Measurements from ENCODE around the gene STAB2. TPM values are rescaled to one million over a fixed set of nuclear protein-coding genes. Genes with fewer than 3 reads are reported as not detected.

The STAB2 gene
- total RNA-seq, 8 experiments from 2014 or later, result 0.21 TPM; not detected in 7

DNA sequence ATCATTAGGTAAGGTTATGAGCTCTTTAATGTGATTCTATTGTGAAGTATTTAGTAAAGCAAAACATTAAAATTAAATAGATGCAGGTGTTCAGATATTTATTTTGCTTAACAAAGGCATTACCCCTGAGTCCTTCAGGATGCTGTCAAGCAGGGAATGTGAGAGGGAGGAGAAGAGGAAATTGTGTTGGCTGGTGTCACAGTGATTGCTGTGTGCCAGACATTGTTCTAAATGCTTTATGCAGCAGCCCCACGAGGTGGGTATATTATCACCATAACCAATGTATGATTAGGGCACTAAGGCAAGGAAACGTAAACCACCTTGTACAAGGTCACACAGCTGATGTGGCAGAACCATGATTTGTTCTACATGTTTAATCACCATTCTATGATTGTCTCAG, 80.1 kb downstream of the STAB2 start:
- peaks cover 3 to 4% of the 10 kb centered on the region in 2 donors for H3K4me1 ChIP-seq (replicated peaks in 1 of 2)
- WGBS, 10 experiments, result 40 to 67% (median 52%) methylated on average over 1 to 2 of the region's 2 CpGs; no CpG with 5 or more reads in 4 of the 10 experiments
- no peak for ATAC-seq (replicated peaks in 6 of 8)
- in situ Hi-C loops (cut with MboI; ENCODE audit: low pct_unique_long_range_greater_than_20kb in 2 of 9, low sequenced_read_pairs in 9 of 9, unreplicated experiment in 9 of 9), result no loop called here
- H3K4me3 ChIP-seq, result no peak overlapping the region
- H3K27ac ChIP-seq, result no peak overlapping the region

DNA sequence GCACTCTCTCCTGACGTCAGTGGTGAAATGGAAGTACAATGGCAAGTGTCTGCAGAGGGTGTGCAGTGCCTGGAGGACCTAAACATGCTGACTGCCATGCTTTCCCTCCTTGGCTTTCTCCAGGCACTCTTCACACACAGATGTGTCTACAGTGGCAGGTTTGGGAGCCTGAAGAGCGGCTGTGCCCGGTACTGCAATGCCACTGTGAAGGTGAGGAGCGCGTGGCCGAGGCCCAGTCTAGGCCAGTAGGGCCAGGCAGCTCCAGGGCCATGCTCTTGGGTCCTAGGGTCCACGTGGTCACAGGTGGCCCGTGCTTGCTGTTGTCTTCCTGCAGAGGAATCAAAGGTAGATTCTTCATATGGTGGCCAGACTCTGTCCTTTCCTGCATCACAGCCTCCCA, 81.4 kb downstream of the STAB2 start:
- no peak for ATAC-seq (replicated peaks in 6 of 8)
- 67 to 100% (median 80%) methylated on average over 1 to 5 of the region's 8 CpGs; no CpG with 5 or more reads in 6 of the 10 experiments for WGBS, 10 experiments

DNA sequence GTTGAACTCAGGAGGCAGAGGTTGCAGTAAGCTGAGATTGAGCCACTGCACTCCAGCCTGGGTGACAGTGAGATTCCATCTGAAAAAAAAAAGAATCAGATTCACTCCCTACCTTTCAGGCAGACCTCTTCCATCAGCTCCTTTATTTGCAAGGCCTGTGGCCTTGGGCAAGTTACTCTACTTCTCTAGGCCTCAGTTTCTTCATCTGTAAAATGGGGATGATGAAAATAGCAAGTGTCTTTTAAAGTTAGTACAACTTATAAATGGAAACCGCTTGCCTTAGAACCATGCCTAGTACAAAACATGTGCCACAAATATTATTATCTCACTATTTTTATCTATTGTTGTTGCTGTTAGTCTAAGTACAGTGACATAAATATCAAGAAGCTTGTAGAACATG, 84.3 kb downstream of the STAB2 start:
- in situ Hi-C loops (cut with MboI; ENCODE audit: low pct_unique_long_range_greater_than_20kb in 2 of 9, low sequenced_read_pairs in 9 of 9, unreplicated experiment in 9 of 9), result no loop called here
- H3K4me1 ChIP-seq (replicated peaks in 1 of 2), result no peaks in the 10 kb centered on the region
- 44 to 100% (median 100%) methylated on average over 1 of the region's 1 CpG; no CpG with 5 or more reads in 5 of the 10 experiments for WGBS, 10 experiments
- no peak overlapping the region for H3K27ac ChIP-seq
- no peak overlapping the region for H3K4me3 ChIP-seq
- ATAC-seq (replicated peaks in 6 of 8), result no peak

More for the DNA sequence above, 81.4 kb downstream of the STAB2 start:
- in situ Hi-C loops (cut with MboI; ENCODE audit: low pct_unique_long_range_greater_than_20kb in 2 of 9, low sequenced_read_pairs in 9 of 9, unreplicated experiment in 9 of 9), result no loop called here
- Histone ChIP-seq H3K4me1 (replicated peaks in 1 of 2) (peaks cover 3 to 4% of the 10 kb centered on the region in 2 donors), H3K4me3 (no peak overlapping the region), H3K27ac (no peak overlapping the region)

DNA sequence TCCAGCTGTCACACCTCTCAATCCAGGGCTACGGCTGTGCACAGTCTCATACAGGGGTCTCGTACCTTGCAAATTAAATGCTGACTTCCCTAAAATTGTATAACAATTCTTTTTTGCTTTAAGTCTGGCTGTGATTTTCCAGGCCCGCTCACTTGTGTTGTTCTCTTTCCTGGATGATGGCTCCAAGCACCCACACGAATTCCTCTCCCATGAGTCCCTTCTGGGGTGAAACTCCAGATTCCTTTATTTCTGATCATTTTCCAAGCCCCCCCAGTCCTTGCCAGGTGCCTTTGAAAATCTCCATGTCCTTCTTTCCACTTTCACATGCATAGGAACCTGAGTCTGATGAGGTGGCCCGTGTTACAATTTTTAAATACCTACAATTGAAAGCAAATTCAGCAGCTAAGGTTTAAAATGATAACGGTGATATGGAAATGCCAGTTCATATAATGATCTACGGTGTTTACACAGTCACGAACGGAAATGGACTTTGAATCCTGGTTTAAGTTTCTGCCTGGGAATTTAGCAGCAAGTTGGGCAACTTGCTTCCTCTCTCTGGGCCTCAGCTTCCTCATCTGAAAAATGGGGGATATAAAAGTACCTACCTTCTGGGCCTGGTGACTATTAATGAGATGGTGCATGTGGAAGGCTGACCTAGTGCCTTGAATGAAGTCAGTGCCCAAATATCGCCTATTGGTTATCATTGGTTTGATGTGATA, 85.5 kb downstream of the STAB2 start:
- no peaks in the 10 kb centered on the region for H3K4me1 ChIP-seq (replicated peaks in 1 of 2)
- 28 to 95% (median 85%) methylated on average over 4 to 10 of the region's 10 CpGs; no CpG with 5 or more reads in 1 of the 10 experiments for WGBS, 10 experiments
- H3K27ac ChIP-seq, result no peak overlapping the region
- ATAC-seq (replicated peaks in 6 of 8), result no peak
- in situ Hi-C loops (cut with MboI; ENCODE audit: low pct_unique_long_range_greater_than_20kb in 2 of 9, low sequenced_read_pairs in 9 of 9, unreplicated experiment in 9 of 9), result no loop called here
- no peak overlapping the region for H3K4me3 ChIP-seq

DNA sequence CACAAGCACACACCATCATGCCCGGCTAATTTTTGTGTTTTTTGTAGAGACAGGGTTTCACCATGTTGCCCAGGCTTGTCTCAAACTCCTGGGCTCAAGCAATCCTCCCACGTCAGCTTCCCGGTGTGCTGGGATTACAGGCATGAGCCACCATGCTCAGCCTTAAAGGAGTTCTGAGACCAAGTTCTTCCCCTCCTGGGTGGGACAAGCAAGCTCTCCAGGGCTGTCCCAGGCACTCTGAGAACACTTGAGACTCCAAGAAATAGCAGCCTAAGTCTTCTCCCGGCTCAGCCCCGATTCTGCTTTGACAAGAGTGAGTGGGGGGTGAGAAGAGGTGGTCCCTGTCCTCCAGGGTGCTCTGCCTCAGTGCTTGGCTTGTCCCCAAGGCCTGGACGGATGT, 86.4 kb downstream of the STAB2 start:
- Histone ChIP-seq H3K4me1 (replicated peaks in 1 of 2) (no peaks in the 10 kb centered on the region), H3K4me3 (no peak overlapping the region), H3K27ac (no peak overlapping the region)
- WGBS, 10 experiments, result 13 to 100% (median 67%) methylated on average over 1 to 4 of the region's 6 CpGs; no CpG with 5 or more reads in 5 of the 10 experiments
- in situ Hi-C loops (cut with MboI; ENCODE audit: low pct_unique_long_range_greater_than_20kb in 2 of 9, low sequenced_read_pairs in 9 of 9, unreplicated experiment in 9 of 9), result no loop called here
- no peak for ATAC-seq (replicated peaks in 6 of 8)

DNA sequence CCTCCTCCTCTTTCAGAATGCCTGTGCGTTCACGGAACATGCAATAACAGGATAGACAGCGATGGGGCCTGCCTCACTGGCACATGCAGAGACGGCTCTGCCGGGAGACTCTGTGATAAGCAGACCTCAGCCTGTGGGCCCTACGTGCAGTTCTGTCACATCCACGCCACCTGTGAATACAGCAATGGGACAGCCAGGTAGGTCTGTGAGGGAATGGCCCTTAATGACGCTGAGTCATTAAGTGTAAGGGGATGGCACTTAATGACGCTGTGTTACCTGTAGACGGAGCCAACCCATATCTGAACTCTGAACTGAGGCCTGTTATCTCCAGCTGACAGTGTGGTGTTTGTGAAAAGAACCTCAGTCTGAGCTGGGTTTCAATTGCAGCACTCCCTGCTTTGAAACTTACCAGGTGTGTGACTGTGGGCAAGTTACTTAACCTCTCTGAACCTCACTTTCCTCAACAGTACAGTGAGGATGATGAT, 86.9 kb downstream of the STAB2 start:
- 70 to 83% (median 77%) methylated on average over 1 to 7 of the region's 10 CpGs; no CpG with 5 or more reads in 3 of the 10 experiments for WGBS, 10 experiments
- Histone ChIP-seq H3K4me1 (replicated peaks in 1 of 2) (no peaks in the 10 kb centered on the region), H3K27ac (no peak overlapping the region), H3K4me3 (no peak overlapping the region)
- ATAC-seq (replicated peaks in 6 of 8), result no peak
- in situ Hi-C loops (cut with MboI; ENCODE audit: low pct_unique_long_range_greater_than_20kb in 2 of 9, low sequenced_read_pairs in 9 of 9, unreplicated experiment in 9 of 9), result no loop called here

DNA sequence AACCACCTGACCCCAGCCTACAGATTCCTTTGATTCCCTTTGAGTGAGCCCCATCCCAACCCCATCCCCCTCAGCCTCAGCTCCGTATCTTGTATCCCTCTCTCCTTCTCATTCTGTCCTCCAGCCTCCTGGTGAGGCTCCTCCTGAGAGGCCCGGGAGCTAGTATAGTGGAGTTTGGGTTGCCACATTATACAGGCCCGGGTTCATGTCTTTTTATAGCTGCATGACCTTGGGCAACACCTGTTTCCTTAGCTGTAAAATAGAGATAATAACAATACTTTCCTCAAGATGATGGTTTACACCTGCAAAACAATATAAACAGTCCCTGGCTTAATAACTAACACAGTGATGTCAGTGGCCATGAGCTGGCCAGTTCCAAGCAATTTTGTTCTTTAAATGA, 89.8 kb downstream of the STAB2 start:
- 17 to 100% (median 65%) methylated on average over 1 to 2 of the region's 3 CpGs; no CpG with 5 or more reads in 4 of the 10 experiments for WGBS, 10 experiments
- Histone ChIP-seq H3K27ac (no peak overlapping the region), H3K4me3 (no peak overlapping the region), H3K4me1 (replicated peaks in 1 of 2) (peaks cover 0 to 4% of the 10 kb centered on the region in 2 donors)
- in situ Hi-C loops (cut with MboI; ENCODE audit: low pct_unique_long_range_greater_than_20kb in 2 of 9, low sequenced_read_pairs in 9 of 9, unreplicated experiment in 9 of 9), result no loop called here
- ATAC-seq (replicated peaks in 6 of 8), result no peak

DNA sequence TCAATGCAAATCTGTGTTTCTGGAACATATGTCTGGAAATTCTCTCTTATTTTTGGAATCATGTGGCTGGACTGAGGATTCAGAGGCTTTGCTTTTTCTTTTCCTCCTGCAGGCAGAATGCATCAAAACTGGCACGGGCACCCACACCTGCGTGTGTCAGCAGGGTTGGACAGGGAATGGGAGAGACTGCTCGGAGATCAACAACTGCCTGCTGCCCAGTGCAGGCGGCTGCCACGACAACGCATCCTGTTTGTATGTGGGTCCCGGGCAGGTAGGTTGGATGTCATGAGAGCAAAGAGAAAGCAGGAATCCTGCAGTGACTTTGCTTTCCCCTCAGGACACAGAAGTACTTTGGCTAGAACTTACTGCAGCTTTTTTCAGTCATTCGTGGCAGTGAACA, 90.3 kb downstream of the STAB2 start:
- 18 to 100% (median 74%) methylated on average over 1 to 8 of the region's 8 CpGs; no CpG with 5 or more reads in 1 of the 10 experiments for WGBS, 10 experiments
- peak in 1 of 8 experiments; percentile 19 for ATAC-seq (replicated peaks in 6 of 8)
- H3K4me3 ChIP-seq, result no peak overlapping the region
- peaks cover 0 to 4% of the 10 kb centered on the region in 2 donors for H3K4me1 ChIP-seq (replicated peaks in 1 of 2)
- in situ Hi-C loops (cut with MboI; ENCODE audit: low pct_unique_long_range_greater_than_20kb in 2 of 9, low sequenced_read_pairs in 9 of 9, unreplicated experiment in 9 of 9), result no loop called here
- H3K27ac ChIP-seq, result no peak overlapping the region

DNA sequence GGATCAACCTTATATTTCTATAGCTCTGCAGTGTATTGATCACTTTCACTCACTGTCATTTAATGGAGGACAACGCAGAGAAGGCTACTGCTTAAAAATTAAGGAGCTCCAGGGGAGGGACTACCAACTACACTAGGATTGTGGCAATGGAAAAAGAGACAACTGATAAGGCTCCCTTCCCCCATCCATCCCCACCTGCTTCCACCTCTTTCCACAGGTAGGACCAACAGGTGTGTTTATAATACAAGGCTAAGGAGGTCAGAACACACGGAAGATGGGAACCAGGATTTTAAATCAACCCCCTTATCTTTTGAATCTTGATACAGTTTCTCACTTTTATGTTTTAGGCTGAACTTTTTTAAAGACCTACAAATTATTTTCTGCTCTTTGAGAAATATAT, 90.8 kb downstream of the STAB2 start:
- 60 to 100% (median 100%) methylated on average over 1 to 2 of the region's 2 CpGs; no CpG with 5 or more reads in 3 of the 10 experiments for WGBS, 10 experiments
- in situ Hi-C loops (cut with MboI; ENCODE audit: low pct_unique_long_range_greater_than_20kb in 2 of 9, low sequenced_read_pairs in 9 of 9, unreplicated experiment in 9 of 9), result no loop called here
- ATAC-seq (replicated peaks in 6 of 8), result no peak

DNA sequence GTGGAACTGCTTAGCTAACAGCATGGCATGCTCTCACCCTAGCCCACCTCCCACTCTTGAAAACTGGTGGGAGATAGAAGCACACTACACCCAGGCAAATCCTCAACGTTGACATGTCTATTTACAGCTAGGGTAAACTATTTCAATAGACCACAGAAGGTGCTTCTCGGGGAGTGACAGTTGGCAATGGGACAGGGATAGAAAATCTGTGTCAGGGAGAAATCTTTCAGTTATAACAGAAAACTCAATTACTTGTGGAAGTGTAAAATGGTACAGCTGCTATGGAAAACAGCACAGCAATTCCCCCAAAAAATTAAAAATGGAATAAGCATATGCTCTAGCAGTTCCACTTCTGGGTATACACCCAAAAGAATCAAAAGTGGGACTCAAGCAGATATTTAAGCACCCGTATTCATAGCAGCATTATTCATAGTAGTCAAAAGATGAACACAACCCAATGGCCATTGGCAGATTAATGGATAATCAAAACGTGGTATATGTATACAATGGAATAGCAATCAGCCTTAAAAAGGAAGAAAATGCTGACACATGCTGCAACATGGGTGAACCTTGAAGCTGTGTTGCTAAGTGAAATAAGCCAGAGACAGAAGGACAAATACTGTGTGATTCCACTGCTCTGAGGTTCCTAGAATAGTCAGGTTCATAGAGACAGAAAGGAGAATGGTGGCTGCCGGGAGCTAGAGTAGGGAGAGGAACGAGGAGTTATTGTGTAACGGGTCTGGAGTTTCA, 92.5 kb downstream of the STAB2 start:
- ATAC-seq (replicated peaks in 6 of 8), result no peak
- peaks cover 0 to 4% of the 10 kb centered on the region in 2 donors for H3K4me1 ChIP-seq (replicated peaks in 1 of 2)
- WGBS, 10 experiments, result 38 to 88% (median 72%) methylated on average over 3 to 7 of the region's 7 CpGs
- H3K4me3 ChIP-seq, result no peak overlapping the region
- in situ Hi-C loops (cut with MboI; ENCODE audit: low pct_unique_long_range_greater_than_20kb in 2 of 9, low sequenced_read_pairs in 9 of 9, unreplicated experiment in 9 of 9), result no loop called here
- H3K27ac ChIP-seq, result no peak overlapping the region

More for the DNA sequence above, 90.8 kb downstream of the STAB2 start:
- H3K4me3 ChIP-seq, result no peak overlapping the region
- no peak overlapping the region for H3K27ac ChIP-seq
- H3K4me1 ChIP-seq (replicated peaks in 1 of 2), result peaks cover 0 to 4% of the 10 kb centered on the region in 2 donors

DNA sequence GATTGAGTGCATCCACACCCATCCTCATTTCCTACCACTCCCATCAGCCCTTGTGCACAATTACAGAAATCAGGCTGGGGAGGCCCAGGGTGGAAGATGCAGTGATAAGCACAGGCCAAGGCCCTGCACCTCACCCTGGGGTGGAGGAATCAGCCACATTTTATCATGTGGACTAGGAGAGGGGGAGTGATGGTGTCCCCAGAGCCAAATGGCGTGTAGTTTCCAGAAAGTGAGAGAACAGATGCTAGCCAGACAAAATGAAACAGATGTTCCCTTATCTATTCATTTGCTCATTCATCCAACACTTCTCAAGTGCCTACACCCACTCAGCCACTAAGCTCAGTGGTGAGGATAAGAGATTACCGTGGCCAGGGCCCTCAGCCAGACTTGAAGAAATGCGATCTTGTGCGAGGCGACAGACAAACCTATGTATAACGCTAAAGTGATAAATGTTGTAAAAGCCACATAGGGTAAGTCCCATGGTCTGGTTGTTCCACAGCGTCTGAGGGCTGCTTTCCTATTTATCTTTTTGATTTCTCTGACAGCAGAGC, 93.6 kb downstream of the STAB2 start:
- no peak overlapping the region for H3K27ac ChIP-seq
- WGBS, 10 experiments, result 0 to 87% (median 55%) methylated on average over 1 to 7 of the region's 7 CpGs; no CpG with 5 or more reads in 3 of the 10 experiments
- no peak overlapping the region for H3K4me3 ChIP-seq
- in situ Hi-C loops (cut with MboI; ENCODE audit: low pct_unique_long_range_greater_than_20kb in 2 of 9, low sequenced_read_pairs in 9 of 9, unreplicated experiment in 9 of 9), result no loop called here
- peak in 7 of 8 experiments; percentile 31 to 89 (median 79) for ATAC-seq (replicated peaks in 6 of 8)
- peaks cover 0 to 4% of the 10 kb centered on the region in 2 donors for H3K4me1 ChIP-seq (replicated peaks in 1 of 2)

DNA sequence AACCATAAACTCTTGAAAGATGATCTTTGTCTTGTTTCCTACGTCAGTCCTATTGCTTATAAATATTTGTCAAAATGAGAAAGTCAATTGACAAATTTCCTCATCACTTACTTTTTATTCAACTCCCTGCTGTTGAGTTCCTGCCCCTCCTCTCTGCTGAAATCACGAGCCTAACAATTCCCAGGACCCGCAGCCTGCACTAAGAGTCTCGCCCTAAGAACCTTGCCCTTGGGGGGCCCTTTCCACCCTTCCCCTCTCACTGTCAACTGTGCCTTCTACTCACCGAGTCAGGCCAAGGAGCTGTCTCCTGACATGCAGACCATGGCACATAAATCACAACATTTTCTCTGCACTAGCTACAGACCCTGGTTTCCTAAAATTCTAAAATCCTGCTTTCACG, 99.0 kb downstream of the STAB2 start:
- no peak for ATAC-seq (replicated peaks in 6 of 8)
- in situ Hi-C loops (cut with MboI; ENCODE audit: low pct_unique_long_range_greater_than_20kb in 2 of 9, low sequenced_read_pairs in 9 of 9, unreplicated experiment in 9 of 9), result no loop called here
- Histone ChIP-seq H3K4me1 (replicated peaks in 1 of 2) (no peaks in the 10 kb centered on the region), H3K27ac (no peak overlapping the region), H3K4me3 (no peak overlapping the region)
- WGBS, 10 experiments, result 17 to 88% (median 49%) methylated on average over 1 to 6 of the region's 6 CpGs; no CpG with 5 or more reads in 1 of the 10 experiments

DNA sequence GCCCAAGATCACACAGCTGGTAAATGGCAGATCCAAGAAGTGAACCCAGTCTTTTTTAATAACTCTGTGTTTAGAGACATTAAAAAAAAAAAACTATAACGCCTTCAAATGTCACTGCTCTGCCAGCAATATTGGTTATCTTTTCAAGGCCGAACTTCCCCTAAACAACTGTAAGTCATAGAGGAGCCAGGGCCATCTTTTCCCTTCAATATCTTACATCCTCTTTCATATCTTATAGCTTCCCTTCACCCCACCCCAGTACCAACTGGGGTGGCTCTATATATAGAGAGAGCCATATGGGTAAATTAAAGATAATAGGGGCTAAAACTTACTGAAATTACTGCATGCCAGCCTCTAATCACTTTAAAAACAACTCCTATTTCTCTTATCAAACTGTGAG, 100.2 kb downstream of the STAB2 start:
- 25 to 75% (median 49%) methylated on average over 1 to 2 of the region's 2 CpGs; no CpG with 5 or more reads in 4 of the 10 experiments for WGBS, 10 experiments
- Histone ChIP-seq H3K4me1 (replicated peaks in 1 of 2) (peaks cover 0 to 2% of the 10 kb centered on the region in 2 donors), H3K27ac (no peak overlapping the region), H3K4me3 (no peak overlapping the region)
- ATAC-seq (replicated peaks in 6 of 8), result no peak
- in situ Hi-C loops (cut with MboI; ENCODE audit: low pct_unique_long_range_greater_than_20kb in 2 of 9, low sequenced_read_pairs in 9 of 9, unreplicated experiment in 9 of 9), result no loop called here

Measured in motor neuron (in vitro differentiated cells).